Measurements from ENCODE around the gene TEX28.
"Not testable (repeated sequence)": the region's sequence is repeated elsewhere in the genome, so short reads cannot be mapped to it uniquely, and the experiment has no call there.

TEX28 gene

DNA sequence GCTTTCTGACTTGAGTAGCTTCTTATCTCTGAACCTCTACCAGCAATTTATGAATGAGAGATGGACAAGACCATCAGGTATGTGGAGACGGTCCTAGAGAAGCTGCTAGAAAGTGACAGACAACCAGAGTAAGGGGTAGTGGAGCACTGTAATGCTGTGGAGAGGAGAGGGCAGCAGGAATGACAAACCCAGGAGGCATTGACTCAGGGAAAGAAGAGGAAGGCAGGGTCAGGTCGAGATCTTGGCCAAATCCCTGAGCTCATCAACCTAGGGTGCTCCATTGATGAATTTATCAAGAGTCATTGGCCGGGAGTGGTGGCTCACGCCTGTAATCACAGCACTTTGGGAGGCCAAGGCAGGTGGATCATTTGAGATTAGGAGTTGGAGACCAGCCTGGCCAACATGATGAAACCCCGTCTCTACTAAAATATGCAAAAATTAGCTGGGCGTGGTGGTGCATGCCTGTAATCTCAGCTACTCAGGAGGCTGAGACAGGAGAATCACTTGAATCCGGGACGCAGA lies 54.9 kb downstream of the TEX28 start:
- DNase-seq: not testable (repeated sequence)

DNA sequence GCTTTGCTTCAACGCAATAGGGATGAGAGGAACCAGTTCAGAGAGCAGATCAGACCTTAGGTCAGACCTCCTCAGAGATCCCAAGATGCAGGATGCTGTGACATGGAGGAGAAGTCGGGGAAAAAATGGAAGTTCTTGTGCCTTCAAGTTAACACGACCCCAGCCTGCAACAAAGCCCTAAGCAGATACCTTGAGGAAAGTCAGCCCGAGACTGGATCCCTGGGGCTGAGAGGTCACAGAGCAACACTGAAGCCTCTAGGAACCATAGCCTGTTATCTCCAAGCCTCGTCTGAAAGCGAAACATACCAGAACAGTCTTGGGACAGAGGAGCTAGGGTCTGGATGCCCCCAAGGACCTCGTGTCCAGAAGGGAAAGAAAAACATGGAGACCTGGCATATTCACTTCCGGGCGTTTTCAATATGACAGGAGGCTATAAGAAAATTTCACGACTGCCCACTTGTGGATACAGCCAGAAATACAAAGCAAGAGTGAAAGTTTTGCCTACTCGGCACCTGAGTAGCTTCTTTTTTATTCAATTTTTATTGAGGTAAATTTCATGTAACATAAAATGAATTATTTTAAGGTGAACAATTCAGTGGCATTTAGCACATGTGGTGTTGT lies 55.9 kb downstream of the TEX28 start:
- DNase-seq: not testable (repeated sequence)

DNA sequence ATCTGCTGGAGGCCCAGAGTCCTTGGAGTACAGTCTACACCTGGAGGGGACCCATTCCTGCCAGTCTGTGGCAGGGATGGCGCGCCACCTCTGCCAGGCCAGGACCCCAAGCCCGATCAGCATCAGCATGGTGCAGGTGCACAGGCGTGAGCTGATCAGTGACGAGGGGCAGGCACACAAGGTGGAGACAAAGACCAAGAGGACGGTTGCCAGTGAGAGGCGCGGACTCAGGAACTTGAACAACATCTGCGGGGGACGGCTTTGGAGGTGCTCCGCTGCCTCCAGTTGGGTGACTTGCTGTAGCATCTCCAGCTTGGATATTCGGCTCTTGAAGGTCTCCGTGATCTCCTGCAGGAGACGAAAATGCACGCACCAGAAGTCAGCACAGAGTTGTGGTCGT lies 61.3 kb downstream of the TEX28 start:
- DNase-seq: not testable (repeated sequence)

DNA sequence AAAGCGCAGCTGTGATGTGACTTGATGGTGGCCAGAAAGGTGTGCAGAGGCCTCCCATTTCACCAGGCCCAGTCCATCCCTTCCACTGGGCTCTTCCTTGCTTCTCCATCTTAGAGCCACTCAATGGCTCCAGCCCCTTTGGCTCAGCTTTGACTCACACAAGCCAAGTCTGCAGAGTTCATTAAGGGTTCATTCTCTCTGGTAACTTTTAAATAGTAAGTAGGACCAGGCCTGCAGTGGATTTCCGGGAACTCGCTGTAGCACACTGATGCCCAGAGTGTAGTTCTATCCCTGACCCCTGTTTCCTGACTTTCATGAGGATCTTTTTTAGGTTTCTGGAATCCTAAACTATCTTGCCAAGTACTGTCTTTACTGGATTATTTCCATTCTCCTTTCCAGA lies 63.5 kb downstream of the TEX28 start:
- not testable (repeated sequence) for DNase-seq

GRCh38 chrX:154226706-154227105 lies 68.2 kb downstream of the TEX28 start:
- not testable (repeated sequence) for DNase-seq

DNA sequence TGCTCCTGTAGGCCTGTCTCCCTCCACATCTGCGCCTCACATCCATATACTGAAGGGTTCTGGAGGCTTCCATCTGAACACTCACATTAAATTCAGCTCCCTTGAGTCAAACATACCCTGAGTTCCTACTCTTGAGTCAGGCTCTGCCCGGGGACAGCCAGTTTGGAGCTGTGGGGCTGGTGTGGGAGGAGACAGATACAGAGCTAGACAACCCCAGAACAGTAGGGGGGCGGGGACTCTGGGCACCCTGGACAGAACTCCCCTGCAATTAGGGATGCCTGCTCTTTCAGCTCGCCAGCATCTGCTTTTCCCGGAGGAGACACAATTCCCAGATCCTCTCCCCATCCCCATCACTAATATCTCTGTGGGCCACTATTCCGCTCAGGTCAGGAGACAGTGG lies 69.6 kb downstream of the TEX28 start:
- DNase-seq: not testable (repeated sequence)
